Activated CD4-positive, alpha-beta T cell treated with anti-CD3 and anti-CD28 coated beads for 4 hours (primary cell): ENCODE data around the gene CORO2A.

ENCODE experiments used
- DNase-seq, 2 donors: peaks; one replicate each; pipeline ENCODE4 v3.0.0-alpha.2; 2020

The CORO2A gene

DNA sequence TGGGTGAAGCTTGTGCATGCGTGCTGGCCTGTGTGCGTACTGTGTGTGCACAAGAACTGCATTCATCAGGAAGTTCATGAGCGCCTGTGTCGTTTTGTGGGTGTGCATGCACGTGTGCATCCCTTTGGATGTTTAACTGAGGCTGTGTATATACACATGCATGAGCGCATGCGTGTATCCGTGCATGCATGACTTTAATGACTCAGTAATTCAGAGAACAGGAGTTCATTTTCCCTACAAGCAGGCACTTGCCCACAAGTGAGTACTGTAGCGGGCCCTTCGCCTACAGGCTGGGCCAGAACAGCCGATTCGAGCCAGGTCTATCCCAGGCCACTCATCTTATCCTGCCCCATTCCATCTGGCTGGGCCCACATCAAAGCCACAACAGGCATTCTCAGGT is 29.8 kb downstream of the CORO2A start:
- DNase-seq = no peak

GRCh38 chr9:98161851-98162250 is 30.6 kb downstream of the CORO2A start:
- DNase-seq = no peak

DNA sequence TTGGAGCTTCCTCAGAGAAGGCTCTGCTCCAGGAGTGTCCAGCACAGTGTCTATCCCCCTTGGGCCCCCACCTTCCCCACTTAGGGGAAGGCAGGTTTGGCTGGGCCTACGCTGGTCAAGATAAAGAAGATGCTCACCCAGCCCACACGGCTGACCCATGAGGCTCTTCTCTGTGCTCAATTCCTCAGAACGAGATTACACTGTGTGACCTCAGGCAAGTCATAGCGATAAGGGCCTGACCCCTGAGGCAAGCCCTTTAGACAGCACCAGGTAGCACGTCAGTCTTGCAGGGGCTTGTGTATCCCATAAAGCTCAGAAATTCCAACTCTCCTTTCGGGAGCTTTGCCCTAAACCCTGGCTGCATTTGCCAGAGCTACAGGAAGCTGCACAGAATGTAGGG is 32.6 kb downstream of the CORO2A start:
- DNase-seq = no peak

DNA sequence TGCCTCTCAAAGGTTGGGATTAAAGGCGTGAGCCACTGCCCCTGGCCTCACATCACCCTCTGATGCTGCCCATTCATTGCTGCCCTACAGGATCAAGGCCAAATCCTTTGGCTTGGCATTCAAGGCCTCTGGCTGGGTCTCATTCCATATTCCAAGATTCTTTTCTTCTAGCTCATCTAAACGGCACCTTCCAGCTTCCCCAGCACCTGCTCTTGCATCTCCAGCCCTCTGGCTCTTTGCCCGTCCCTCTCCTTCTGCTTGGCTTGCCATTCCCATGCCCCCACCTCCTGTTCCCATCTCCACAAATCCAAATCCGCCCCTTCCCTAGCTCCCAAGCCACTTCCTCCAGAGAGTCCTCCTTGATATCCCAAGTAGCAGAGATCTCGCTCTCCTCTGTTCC is 33.1 kb downstream of the CORO2A start:
- DNase-seq = no peak

DNA sequence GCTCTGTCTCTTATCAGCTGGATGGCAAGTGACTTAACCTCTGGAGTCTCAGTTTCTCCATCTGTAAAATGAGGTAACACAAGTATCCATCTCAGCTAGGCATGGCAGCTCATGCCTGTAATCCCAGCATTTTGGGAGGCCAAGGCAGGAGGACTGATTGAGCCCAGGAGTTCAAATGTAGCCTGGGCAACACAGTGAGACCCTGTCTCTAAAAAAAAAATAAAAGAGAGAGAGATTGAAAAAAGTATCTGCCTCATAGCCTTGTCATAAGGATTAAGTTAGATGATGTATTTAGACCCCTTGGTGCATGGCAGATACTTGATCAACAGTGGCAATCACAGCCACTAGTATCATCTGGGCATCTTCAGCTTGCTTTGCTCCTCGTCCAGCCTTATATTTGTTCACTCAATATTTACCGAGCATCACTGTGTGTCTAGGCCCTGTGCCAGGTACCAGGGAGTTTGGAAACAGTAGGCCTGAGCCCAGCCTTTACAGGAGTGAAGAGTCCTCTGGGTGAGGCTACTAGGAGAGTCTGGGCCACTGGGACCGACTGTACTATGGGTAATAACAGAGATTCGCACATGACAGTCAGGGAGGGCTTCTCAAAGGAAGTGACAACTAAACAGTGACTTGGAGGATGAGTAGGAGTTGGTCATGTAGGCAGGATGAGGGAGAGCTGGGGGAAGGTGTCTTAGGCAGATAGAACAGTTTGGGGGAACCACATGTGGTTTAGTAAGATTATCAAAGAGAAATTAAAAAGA is 34.2 kb downstream of the CORO2A start:
- no peak for DNase-seq

DNA sequence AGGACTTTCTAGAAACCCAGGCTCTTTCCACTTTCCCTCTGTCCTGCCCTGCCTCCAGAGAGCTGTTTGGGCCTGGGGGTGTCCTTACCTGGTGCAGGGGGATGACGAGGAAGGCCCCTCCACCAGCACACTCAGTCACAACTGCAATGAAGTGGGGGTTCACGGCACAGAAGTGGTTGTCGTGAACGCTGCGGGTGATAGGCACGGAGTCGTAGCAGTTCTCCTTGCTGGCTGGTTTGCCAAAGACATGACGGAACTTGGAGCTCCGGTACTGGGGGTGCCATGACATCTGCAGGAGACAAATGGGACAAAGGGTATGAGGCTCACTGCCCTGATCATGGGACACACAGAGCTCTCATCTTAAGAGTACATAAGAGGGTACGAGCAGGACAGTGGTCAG is 35.1 kb downstream of the CORO2A start:
- no peak for DNase-seq

- no peak for DNase-seq
These were observed 37.8 kb downstream of the CORO2A start for GRCh38 chr9:98154678-98155077.

- no peak for DNase-seq
These were observed 39.9 kb downstream of the CORO2A start for GRCh38 chr9:98152526-98152925.

DNA sequence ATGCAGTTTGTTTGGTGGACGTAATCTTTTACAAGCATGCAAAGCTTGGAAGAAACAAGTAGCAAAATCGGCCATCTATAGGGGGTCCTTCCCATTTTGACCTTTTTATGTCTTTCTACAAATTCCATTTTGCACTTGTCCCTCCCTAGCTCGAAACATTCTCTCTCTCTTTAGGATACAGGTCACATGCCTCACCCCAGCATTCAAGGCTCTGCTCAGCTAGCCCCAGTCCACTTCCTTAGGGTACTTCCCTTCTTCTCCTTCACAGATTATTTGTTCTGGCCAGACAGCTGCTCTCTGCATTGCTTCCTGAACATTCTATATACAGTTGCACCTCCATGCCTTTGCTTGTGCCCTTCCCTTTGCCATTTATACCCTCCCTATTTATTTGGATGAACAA is 41.7 kb downstream of the CORO2A start:
- DNase-seq = no peak

DNA sequence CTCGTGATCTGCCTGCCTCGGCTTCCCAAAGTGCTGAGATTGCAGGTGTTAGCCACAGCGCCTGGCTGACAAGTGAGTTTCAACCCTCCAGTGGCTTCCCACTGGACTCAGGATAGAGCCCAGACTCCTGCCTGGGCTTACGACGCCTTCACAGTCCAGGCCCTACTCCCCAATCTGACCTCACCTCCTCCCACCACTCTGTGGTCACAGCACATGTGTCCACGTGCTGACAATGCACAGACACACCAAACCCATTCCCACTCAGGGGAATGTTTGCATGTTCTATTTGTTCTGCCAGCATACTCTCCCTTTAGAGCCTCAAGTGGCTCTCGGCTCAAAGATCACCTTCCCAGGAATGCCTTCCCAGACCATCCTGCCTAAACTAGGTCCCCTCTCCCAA is 42.3 kb downstream of the CORO2A start:
- DNase-seq = no peak

DNA sequence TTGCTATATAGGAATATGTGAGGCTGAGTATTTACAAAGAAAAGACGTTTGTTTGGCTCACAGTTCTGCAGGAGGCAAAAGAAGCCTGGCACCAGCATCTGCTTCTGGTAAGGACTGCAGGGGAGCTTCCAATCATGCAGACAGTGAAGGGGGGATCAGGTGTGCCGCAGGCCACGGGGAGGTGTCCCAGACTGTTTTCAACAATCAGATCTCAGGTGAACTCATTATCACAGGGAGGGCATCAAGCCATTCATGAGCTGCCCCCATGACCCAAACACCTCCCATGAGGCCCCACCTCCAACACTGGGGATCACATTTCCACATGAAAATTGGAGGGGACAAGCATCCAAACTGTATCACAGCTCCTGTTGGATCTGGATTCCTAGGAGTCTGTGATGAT is 43.0 kb downstream of the CORO2A start:
- no peak for DNase-seq

DNA sequence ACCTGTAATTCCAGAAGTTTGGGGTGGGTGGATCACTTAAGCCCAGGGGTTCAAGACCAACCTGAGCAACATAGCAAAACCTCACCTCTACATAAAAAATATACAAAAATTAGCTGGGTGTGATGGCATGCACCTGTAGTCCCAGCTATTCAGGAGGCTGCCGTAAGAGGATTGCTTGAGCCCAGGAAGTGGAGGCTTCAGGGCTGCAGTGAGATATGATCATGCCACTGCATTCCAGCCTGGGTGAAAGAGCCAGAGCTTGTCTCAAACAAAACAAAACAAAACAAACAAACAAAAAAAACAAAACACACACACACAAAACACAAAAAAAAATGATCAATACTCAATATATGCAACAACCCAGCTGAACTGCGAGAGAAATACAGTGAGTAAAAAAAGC is 44.0 kb downstream of the CORO2A start:
- DNase-seq = no peak

GRCh38 chr9:98147582-98147981 is 44.9 kb downstream of the CORO2A start:
- DNase-seq = no peak

GRCh38 chr9:98146101-98146991 is 46.1 kb downstream of the CORO2A start:
- no peak for DNase-seq

GRCh38 chr9:98144631-98145030 is 47.8 kb downstream of the CORO2A start:
- DNase-seq = no peak

DNA sequence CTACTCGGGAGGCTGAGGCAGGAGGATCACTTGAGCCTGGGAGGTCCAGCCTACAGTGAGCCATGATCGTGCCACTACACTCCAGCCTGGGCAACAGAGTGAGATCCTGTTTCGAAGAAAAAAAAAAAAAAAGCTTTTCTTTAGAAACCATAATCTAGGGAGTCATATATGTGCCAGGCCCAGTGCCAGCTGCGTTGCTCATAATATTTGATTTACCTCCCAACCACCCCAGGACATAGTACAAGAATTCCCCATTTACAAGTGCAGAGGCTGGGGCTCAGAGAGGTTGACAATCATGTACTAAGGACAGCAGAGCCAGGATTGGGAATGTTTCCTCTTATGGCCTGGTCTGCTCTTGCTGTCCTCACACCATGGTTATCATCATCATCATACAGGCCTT is 48.4 kb downstream of the CORO2A start:
- DNase-seq = no peak

- DNase-seq = no peak
These were observed 49.4 kb downstream of the CORO2A start for GRCh38 chr9:98142925-98143481.

GRCh38 chr9:98142182-98142907 is 50.1 kb downstream of the CORO2A start:
- DNase-seq = no peak

DNA sequence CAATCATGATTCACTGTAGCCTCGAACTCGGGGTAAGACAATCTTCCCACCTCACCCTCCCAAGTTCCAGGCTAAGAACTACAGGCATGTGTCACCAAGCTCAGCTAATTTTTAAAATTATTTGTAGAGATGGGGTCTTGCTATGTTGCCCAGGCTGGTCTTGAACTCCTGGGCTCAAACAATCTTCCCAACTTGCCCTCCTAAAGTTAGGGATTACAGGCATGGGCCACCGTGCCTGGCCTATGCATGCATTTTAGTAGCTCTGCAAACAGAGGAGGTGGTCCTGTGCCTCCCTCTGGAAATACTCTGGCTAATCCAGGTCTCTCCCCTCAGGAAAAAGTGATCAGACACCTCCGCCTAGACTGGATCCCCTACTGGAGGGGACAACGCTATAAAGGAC is 51.9 kb downstream of the CORO2A start:
- no peak for DNase-seq

GRCh38 chr9:98136489-98136888 is 55.9 kb downstream of the CORO2A start:
- no peak for DNase-seq

GRCh38 chr9:98135938-98136337 is 56.5 kb downstream of the CORO2A start:
- DNase-seq = no peak

GRCh38 chr9:98135558-98135934 is 56.9 kb downstream of the CORO2A start:
- DNase-seq = no peak
